ENCODE results near the gene ALDOA.
A peak's percentile ranks its signal among the peaks of the same experiment; 100 is the strongest.
"Not testable (repeated sequence)": the region's sequence is repeated elsewhere in the genome, so short reads cannot be mapped to it uniquely, and the experiment has no call there.

ALDOA gene

DNA sequence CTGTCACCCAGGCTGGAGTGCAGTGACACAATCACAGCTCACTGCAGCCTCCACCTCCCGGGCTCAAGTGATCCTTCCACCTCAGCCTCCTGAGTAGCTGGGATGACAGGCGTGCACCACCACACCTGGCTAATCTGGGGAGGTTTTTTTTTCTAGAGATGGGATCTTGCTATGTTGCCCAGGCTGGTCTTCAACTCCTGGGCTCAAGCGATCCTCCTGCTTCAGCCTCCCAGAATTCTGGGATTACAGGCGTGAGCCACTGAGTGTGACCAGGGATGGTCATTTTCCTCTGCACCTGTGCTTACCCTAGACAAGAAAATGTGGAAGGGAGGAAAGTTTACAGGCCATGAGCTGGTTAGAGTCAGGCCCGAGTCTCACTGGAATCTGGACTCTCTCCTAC lies 24.9 kb upstream of the ALDOA start:
- FAIRE-seq = not testable (repeated sequence)

DNA sequence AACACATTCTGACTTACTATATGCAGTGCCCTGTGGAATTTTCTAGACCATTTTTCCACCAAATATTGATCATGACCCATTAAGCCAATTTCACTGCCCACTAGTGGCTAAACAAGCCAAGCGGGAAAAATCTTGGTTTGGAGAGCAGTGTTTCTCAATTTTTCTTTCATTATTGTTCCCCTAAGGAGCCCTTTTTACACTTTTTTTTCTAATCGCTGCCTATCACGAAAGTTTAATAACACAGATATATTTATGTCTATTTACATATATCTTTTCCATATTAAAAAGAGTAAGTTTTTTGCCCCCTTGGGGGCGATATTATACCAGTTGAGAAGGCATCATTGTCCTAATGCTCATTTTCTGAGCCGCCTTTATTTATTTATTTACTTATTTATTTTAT lies 23.7 kb upstream of the ALDOA start:
- no peak for FAIRE-seq
- DNase-seq (ENCODE audit: insufficient read length, low spot score) = no peak

More for the DNA sequence above, 24.9 kb upstream of the ALDOA start:
- not testable (repeated sequence) for DNase-seq (ENCODE audit: insufficient read length, low spot score)

DNA sequence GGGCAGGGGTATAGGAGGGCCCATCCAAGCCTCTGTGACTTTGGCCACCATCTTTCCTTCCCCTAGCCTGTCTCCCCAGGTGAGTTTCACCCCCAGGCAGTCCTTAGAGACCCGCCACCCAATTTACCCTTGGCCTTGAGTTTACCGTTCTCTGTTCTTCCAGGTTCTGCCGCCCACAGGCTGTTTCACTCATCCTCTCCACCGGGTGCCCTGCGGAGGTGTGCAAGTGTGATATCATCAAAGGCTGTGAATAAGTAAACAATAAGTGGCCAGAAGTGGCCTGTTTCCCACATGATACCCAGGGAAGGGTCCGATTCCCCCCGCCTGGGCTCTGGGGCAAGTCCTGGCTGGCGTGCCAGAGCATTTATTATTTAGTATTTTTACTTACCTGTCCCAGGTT lies 19.4 kb upstream of the ALDOA start:
- DNase-seq (ENCODE audit: insufficient read length, low spot score) (no peak), FAIRE-seq (no peak)

DNA sequence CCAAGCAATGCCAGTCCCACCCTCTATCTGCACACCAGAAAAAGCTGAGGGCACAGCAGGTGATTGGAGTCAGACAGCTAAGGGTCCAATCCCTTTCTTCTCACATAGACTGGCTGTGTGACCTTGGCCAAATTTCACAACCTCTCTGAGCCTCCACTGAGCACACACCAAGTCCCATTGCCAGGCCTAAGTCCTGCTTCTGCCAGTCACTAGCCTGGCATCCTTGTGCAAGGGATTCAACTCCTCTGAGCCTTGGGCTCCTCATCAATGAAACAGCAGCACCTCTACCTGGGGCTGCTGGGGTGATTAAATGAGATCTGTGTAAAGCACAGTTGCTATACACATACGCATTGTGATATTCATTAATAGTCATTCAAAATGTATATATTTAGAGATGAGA lies 19.0 kb upstream of the ALDOA start:
- DNase-seq (ENCODE audit: insufficient read length, low spot score) = no peak
- no peak for FAIRE-seq

DNA sequence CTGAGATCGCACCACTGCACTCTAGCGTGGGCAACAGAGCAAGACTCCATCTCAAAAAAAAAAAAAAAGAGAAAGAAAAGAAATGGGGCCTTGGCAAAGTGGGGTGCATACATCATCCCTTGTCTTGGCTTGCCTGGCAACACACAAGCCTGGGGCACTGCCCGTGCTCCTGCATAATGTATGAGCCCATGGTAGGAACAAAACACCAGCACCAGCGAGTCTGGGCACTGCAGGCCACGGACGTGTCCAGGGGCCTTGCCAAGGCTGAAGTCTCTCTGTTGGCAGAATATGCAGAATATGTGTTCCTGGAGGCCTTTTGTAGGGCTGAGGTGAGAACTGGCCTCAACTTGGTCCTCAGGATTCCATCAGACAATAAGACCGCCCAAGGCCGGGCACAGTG lies 15.7 kb upstream of the ALDOA start:
- FAIRE-seq (no peak), DNase-seq (ENCODE audit: insufficient read length, low spot score) (no peak)

DNA sequence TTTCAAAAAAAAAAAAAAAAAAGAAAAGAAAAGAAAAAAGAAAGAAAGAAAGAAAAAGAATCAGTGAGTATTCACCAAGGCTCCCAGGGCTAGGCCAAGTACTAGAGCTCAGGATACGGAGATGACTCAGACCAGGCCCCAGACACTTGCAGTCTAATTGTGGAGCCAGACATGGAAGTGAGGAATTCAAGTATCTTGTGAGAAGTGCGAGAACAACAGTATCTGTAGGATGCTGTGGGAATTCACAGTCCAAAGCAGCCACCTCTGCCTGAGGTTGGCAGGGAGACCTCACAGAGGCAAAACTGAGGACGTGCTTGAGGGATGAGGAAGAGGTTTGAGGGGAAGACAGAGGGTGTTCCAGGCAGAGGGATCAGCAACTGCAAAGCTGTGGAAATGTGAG lies 14.0 kb upstream of the ALDOA start:
- FAIRE-seq = no peak

DNA sequence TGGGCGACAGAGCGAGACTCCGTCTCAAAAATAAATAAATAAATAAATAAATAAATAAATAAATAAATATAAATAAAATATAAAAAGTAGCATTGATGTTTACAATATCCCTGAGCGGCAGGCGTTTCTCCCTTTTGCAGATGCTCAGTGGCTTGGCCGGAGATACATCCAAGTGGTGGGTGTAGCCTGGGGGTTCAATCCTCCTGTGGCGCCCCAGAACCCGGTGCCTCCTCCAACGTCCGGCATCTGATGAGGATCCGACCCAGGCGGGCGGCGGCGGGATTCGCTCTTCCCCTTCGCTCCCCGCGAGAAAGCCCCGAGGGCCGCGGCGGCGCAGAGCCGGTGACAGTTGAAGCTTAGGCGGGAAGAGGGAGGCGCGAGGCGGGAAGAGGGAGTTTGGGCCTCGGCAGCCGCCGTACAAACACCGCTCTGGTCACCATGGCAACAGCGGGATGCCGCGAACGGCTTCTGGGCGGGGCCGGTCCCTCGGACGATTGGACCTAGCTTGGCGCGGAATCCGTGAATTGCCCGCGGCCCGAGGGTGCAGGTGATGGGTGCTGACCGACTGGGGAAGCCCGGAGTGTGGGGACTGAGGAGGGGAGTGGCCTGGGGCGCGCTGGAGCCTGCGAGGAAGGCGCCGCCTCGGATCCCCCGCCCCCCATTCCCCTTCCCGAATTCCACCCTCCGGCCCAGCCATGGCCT lies 12.7 kb upstream of the ALDOA start:
- peak; percentile 92 for DNase-seq (ENCODE audit: insufficient read length, low spot score)
- peak; percentile 66 for FAIRE-seq

More for the DNA sequence above, 14.0 kb upstream of the ALDOA start:
- DNase-seq (ENCODE audit: insufficient read length, low spot score) = no peak

DNA sequence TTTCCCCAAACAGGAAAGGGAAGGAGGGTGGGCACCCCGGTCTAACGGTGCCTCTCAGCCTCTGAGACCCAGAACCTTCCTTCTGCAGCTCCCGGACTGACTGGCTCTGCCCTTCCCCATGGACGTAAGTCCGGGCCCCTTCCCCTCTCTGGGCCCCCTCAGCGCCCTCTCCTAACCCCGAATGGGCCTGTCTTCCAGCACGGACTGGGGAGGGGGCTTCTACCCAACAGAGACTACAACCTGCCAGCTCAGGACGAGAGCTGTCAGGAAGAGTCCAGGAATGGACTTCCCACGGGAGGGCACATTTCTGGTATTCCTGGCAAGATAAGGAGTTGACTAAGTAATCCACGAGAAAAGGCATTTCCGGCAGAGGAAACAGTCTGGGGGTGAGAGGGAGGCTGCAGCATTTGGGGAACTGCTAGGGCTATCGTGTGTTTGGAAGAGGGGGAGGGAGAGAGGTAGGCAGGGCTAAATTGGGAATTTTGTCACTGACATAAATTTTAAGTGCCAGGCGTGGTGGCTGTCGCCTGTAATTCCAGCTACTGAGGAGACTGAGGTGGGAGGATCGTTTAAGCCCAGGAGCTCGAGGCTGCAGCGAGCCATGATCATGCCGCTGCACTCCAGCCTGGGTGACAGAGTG lies 12.1 kb upstream of the ALDOA start:
- no peak for FAIRE-seq
- no peak for DNase-seq (ENCODE audit: insufficient read length, low spot score)

DNA sequence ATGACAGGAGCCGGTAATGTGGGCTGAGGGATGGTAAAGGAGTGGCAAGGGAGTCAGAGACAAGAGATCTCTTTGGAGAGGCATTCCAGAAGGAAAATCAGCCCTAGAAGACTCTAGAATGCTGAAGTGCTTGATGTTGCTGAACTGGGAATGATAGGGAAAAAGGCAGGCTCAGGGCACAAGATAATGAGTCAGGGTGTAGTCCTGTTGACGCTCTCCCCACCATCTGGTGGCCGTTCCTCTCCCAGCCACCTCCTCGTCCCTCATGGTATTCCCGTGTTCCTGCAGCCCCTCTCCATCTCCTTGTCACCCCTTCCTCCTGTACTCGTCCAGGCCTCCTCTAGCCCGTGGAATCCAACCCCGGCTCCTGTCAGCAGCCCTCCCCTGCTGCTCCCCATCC lies 11.1 kb upstream of the ALDOA start:
- FAIRE-seq (no peak), DNase-seq (ENCODE audit: insufficient read length, low spot score) (no peak)

DNA sequence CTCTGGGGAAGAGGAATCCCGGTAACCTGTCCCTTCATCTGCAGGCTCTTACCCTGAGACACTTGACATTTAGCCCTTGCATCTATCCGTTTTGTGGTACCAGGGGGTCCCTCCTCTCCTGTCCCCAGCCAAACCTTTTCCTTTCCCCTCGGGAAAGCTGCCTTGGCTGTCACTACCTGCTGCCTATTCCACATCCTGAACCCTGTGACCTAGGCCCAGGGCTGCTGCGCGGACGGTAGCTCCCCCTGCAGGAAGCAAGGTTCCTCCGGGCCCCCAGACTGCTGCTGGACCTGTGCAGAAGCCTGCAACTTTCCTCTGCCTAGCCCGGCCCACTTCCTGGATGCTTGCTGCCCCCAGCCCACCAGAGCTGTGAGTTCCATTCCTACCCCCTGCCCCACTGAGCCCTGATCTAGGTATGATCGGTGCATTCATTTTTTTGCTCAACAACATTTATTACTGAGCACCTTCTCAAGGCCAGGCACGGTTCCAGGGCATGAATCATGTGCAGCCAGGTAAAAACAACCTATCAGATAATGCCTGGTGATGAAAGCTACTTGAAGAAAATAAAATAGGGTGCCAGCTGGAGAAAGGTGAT lies 10.5 kb upstream of the ALDOA start:
- FAIRE-seq (peak; percentile 70), DNase-seq (ENCODE audit: insufficient read length, low spot score) (no peak)

DNA sequence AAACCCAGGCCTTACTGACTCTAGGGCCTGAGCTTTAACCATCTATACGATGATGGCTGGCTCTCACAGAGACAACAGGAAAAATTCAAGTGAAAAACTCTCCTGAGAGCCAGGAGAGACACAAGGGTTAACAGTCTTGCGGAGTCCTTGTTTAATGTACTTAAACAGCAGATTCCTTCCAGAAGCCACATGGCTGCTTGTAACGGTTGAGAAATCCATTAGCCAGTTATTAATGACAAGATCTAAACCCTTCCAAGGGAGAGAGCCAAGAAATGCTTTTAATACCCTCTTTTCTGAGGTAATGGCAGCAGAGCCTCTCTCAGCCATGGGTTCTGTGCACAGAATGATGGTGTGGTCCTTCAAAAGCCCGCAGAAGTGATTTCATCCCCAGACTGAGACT lies 5.2 kb upstream of the ALDOA start:
- FAIRE-seq (no peak), DNase-seq (ENCODE audit: insufficient read length, low spot score) (no peak)

DNA sequence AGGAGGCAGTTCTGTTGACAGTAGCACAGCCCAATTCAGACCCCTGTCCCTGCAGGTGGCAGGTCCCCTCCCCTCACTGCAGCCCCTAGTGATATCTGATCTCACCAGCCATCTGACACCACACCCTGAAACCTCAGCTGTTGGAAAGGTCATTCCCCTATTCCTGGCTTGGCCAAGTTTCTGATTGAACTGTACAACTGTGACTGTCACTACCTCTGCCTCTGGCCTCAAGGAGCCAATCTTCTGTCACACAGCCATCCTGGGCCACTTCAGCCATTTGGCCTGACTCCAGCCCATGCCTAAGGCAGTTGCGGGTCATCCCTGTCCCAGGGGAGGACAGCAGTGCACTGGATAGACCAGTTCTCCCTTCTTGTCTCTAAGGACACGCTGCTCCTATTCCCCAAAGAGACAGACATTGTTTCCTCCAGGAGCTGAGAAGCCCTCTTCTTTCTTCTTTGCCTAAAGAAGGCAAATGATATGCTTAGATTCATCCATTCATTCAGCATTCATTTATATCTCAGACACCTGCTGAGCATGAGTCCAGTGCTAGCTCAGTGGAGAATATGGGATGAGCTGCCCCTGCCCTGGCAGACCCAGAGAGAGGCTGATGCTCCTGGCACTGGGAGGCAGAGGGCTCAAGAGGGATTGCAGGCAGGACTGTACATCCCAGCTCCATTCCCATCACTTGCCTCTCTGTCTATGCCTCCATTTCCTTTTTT lies 4.6 kb upstream of the ALDOA start:
- DNase-seq (ENCODE audit: insufficient read length, low spot score) = no peak
- FAIRE-seq = no peak

DNA sequence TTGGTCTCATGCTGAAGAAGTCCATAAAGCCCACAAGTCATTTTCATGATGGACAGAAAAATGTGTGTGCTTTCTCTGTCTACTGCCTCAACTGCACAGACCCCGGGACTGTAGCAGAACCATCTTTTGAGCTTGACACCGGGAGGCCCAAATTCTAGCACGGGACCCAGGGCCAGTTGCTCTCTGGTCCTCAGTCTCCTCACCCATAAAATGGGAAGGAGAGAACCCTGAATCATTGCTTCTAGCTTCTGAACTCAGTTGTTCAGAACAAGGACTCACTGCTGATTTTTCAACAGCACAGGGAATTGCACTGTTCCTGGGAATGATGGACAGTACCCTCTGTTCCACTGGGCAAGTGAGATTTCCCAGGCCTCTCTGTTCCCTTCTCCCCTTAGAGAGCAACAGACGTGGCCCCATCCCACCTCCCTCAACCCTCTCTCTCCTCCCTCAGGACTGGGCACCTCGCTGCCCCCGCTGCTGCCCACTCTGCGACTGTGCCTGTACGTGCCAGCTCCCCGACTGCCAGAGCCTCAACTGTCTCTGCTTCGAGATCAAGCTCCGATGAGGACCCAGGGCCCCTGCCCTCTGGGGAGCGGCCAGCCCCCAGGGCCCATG lies 2.2 kb upstream of the ALDOA start:
- FAIRE-seq = no peak
- DNase-seq (ENCODE audit: insufficient read length, low spot score) = no peak

DNA sequence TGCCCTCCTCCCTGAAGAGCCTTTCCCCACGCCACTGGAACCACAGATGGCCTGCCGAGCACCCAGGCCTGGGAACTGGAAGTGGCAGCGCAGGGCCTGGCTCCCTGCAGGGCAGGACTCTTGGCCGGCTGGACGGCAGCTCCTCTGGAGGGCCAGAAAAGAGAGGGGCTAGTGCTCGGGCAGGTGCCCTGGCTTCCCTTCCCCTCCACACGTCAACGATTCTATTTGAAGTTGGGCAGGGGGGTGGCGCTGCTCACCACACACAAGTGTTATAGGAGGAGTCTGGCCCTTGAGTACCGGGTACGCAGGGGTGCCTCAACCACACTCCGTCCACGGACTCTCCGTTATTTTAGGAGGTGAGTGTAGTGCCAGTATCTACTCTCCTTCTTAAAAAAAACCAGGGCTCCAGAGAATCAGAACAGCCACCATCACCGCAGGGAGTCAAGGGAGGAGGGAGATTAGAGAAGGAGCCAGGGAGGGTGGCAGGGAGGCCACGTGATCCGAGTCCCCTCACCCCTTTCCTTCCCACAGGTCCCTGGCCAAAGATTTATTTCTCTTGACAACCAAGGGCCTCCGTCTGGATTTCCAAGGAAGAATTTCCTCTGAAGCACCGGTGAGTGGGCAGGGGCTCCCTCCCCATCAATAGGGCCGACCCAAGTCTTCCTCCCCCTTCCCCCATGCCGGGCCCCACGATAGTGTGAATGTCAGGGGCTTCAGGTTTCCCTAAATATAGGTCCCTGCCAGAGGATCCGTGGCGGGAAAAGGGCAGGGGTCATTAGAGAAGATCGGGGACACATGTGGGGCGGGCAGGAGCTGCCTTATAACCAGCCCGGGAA lies 1.4 kb upstream of the ALDOA start:
- FAIRE-seq (peak; percentile 84), DNase-seq (ENCODE audit: insufficient read length, low spot score) (peak; percentile 69)

DNA sequence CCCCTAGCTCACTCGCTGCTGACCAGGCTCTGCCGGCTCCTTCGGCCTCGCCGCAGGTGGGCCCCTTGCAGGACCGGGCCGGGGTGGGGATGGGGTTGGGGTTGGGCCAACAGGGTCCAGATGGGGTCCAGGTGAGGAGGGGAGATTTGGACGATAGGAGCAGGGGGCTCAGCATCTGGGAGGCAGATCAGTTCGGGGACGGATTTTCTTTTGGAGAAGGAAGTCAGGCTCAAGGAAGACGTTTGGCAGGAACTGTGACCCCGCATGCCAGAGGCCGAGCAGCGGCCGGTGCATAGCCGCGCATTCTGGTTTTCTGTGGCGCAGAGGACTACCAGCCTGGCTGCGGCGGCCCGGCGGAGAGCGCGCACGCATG lies 845 bp upstream of the ALDOA start:
- FAIRE-seq (no peak), DNase-seq (ENCODE audit: insufficient read length, low spot score) (no peak)

DNA sequence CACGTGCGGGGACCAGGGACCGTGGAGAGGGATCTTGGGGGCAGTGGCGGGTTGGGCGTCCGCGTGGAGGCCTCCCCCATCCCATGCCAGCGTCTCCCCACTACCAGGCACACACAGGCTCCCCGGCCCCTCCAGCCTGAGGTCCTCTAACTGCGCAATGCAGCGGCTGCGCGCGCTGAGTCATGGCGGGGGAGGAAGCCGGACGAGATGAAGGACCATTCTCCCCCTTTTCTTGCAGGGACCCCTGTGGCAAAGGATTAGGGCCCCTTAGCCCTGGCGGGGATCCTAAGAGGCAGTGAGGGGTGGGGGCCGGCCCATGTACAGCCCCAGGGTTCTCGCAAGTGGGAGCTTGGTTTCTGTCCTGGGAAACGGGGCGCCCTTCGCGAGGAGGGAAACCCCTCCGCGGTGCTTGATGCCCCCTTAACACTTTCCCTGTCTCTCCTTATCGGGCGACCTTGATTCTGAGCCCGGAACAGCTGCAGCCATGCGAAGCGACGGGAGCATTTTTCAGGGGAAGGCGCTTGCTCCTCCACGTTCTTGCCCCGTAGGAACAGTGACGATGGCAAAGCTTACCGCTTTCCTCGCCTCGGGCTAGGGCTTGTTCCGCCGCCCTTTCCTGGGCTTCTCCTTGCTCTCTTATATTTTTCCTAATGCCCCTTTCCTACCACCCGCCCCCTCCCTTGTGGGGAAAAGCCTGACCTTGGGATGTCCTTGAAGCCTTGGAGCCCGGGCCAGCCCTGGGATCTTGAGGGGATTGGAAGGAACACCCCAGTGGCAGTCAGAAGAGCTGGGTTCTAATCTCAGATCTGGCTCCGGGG lies 592 bp downstream of the ALDOA start:
- FAIRE-seq (no peak), DNase-seq (ENCODE audit: insufficient read length, low spot score) (no peak)

DNA sequence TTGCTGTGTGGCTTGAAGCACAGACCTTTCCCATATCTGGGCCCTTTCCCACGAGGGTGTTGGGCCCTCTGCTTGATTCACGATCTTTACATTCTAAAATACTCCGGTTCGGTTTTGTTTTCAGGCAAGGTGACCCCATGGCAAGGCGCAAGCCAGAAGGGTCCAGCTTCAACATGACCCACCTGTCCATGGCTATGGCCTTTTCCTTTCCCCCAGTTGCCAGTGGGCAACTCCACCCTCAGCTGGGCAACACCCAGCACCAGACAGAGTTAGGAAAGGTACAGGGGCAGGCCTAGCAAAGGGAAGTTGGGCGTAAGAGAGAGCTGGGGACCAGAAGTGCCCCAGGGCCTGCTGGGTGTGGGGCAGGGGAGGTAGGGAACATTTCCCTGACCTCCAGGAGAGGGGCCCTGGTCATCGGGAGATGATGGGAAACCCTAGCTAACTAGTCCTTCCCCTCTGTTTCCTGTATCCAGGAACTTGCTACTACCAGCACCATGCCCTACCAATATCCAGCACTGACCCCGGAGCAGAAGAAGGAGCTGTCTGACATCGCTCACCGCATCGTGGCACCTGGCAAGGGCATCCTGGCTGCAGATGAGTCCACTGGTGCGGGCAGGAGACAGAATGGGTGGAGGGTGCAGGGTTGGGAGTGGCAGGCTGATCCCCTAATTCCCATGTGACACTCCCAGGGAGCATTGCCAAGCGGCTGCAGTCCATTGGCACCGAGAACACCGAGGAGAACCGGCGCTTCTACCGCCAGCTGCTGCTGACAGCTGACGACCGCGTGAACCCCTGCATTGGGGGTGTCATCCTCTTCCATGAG lies 1.4 kb downstream of the ALDOA start:
- FAIRE-seq (no peak), DNase-seq (ENCODE audit: insufficient read length, low spot score) (no peak)

DNA sequence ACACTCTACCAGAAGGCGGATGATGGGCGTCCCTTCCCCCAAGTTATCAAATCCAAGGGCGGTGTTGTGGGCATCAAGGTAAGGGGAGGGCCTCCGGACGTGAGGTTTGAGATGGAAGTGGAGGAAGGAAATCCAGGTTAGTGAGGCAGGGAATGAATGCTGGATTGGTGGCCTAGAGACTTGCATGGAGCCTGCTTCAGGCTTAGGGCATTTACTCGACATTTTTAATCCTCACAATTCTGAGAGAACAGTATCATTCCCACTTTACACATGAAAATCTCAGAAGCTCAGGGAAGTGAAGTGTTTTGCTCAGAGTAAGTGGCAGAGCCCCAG lies 2.0 kb downstream of the ALDOA start:
- DNase-seq (ENCODE audit: insufficient read length, low spot score) (no peak), FAIRE-seq (no peak)

DNA sequence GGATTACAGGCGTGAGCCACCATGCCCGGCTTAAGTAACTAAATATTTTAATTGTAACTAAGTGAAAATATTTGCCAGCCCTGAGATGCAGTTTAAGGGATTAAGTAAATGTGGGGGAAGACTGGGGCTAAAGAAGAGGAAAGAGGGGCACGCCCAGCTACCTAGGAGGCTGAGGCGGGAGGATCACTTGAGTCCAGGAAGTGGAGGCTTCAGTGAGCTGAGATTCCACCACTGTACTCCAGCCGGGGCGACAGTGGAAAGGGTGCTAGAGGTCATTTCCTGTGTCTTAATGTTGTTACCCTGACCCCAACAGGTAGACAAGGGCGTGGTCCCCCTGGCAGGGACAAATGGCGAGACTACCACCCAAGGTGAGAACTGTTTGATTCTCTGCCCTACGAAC lies 2.8 kb downstream of the ALDOA start:
- DNase-seq (ENCODE audit: insufficient read length, low spot score) (no peak), FAIRE-seq (no peak)
